ENCODE measurements around the gene ZNF222.

Gene ZNF222

GRCh38 chr19:44005973-44006372, 19.2 kb upstream of the ZNF222 start:
- Histone ChIP-seq H3K27me3 (ENCODE audit: control insufficient read depth, insufficient read depth, low read length) (no peaks in the 10 kb centered on the region), H3K4me1 (ENCODE audit: control insufficient read depth, insufficient read depth, low read length) (peaks cover 5% of the 10 kb centered on the region; the same call in 1 of the 2 replicates), H3K9ac (ENCODE audit: low read depth, low read length) (no peak overlapping the region), H3K4me3 (ENCODE audit: low read depth, low read length) (no peak overlapping the region), H3K36me3 (ENCODE audit: control insufficient read depth, insufficient read depth, low read length) (peaks cover 35% of the 10 kb centered on the region), H3K9me3 (ENCODE audit: control insufficient read depth, insufficient read depth, low read length) (peaks cover 26% of the 10 kb centered on the region), H3K27ac (ENCODE audit: low read depth, low read length) (no peak overlapping the region)

GRCh38 chr19:44007473-44007872, 17.7 kb upstream of the ZNF222 start:
- no peak overlapping the region for H3K9ac ChIP-seq (ENCODE audit: low read depth, low read length)
- H3K27ac ChIP-seq (ENCODE audit: low read depth, low read length) = no peak overlapping the region
- peaks cover 5% of the 10 kb centered on the region; the same call in 1 of the 2 replicates for H3K4me1 ChIP-seq (ENCODE audit: control insufficient read depth, insufficient read depth, low read length)
- H3K36me3 ChIP-seq (ENCODE audit: control insufficient read depth, insufficient read depth, low read length) = peaks cover 39% of the 10 kb centered on the region
- H3K9me3 ChIP-seq (ENCODE audit: control insufficient read depth, insufficient read depth, low read length) = peaks cover 34% of the 10 kb centered on the region
- no peaks in the 10 kb centered on the region for H3K27me3 ChIP-seq (ENCODE audit: control insufficient read depth, insufficient read depth, low read length)
- H3K4me3 ChIP-seq (ENCODE audit: low read depth, low read length) = no peak overlapping the region

DNA sequence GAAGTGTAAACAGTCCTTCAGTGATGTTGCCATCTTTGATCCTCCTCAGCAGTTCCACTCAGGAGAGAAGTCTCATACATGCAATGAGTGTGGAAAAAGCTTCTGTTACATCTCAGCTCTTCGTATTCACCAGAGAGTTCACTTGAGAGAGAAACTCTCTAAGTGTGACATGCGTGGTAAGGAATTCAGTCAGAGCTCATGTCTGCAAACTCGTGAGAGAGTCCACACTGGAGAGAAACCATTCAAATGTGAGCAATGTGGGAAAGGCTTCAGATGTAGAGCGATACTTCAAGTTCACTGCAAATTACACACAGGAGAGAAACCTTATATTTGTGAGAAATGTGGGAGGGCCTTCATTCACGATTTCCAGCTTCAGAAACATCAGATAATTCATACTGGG, 14.7 kb upstream of the ZNF222 start:
- Histone ChIP-seq H3K27me3 (ENCODE audit: control insufficient read depth, insufficient read depth, low read length) (no peaks in the 10 kb centered on the region), H3K9ac (ENCODE audit: low read depth, low read length) (no peak overlapping the region), H3K9me3 (ENCODE audit: control insufficient read depth, insufficient read depth, low read length) (peaks cover 34% of the 10 kb centered on the region), H3K27ac (ENCODE audit: low read depth, low read length) (no peak overlapping the region), H3K4me3 (ENCODE audit: low read depth, low read length) (no peak overlapping the region), H3K36me3 (ENCODE audit: control insufficient read depth, insufficient read depth, low read length) (peaks cover 39% of the 10 kb centered on the region), H3K4me1 (ENCODE audit: control insufficient read depth, insufficient read depth, low read length) (no peaks in the 10 kb centered on the region)

DNA sequence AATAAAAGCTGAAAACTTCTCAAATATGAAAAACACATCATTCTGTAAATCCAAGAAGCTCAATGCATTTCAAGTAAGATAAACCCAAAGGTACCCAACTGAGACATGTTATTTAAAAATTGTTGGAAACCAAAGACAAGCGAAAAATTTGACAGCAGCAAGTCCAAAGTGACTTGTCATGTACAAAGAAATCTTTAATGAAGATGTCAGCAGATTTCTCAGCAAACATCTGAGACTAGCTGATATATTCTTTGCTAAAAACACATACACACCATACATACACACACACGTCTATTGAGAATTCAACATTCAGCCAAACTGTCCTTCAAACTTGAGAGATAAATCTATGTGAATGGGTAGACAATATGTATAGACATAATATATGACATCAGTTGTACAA, 5.7 kb upstream of the ZNF222 start:
- Histone ChIP-seq H3K27me3 (ENCODE audit: control insufficient read depth, insufficient read depth, low read length) (no peaks in the 10 kb centered on the region; the same call in 1 of the 2 replicates), H3K9ac (ENCODE audit: low read depth, low read length) (no peak overlapping the region), H3K9me3 (ENCODE audit: control insufficient read depth, insufficient read depth, low read length) (peaks cover 5% of the 10 kb centered on the region; the same call in 1 of the 2 replicates), H3K36me3 (ENCODE audit: control insufficient read depth, insufficient read depth, low read length) (no peaks in the 10 kb centered on the region), H3K27ac (ENCODE audit: low read depth, low read length) (no peak overlapping the region), H3K4me3 (ENCODE audit: low read depth, low read length) (no peak overlapping the region), H3K4me1 (ENCODE audit: control insufficient read depth, insufficient read depth, low read length) (no peaks in the 10 kb centered on the region)

- no peak overlapping the region for H3K4me3 ChIP-seq (ENCODE audit: low read depth, low read length)
- H3K9me3 ChIP-seq (ENCODE audit: control insufficient read depth, insufficient read depth, low read length) = 0 out of 2 replicates have a peak, but pooled peaks cover 5% of the 10 kb centered on the region
- no peaks in the 10 kb centered on the region for H3K36me3 ChIP-seq (ENCODE audit: control insufficient read depth, insufficient read depth, low read length)
- no peak overlapping the region for H3K27ac ChIP-seq (ENCODE audit: low read depth, low read length)
- H3K4me1 ChIP-seq (ENCODE audit: control insufficient read depth, insufficient read depth, low read length) = 0 out of 2 replicates have a peak, but pooled peaks cover 5% of the 10 kb centered on the region
- no peaks in the 10 kb centered on the region; the same call in 1 of the 2 replicates for H3K27me3 ChIP-seq (ENCODE audit: control insufficient read depth, insufficient read depth, low read length)
- H3K9ac ChIP-seq (ENCODE audit: low read depth, low read length) = no peak overlapping the region
These were observed 4.0 kb upstream of the ZNF222 start for GRCh38 chr19:44021221-44021620.

- no peaks in the 10 kb centered on the region; the same call in 1 of the 2 replicates for H3K27me3 ChIP-seq (ENCODE audit: control insufficient read depth, insufficient read depth, low read length)
- 0 out of 2 replicates have a peak, but pooled peaks cover 5% of the 10 kb centered on the region for H3K4me1 ChIP-seq (ENCODE audit: control insufficient read depth, insufficient read depth, low read length)
- no peaks in the 10 kb centered on the region for H3K9me3 ChIP-seq (ENCODE audit: control insufficient read depth, insufficient read depth, low read length)
- H3K27ac ChIP-seq (ENCODE audit: low read depth, low read length) = no peak overlapping the region
- peaks cover 32% of the 10 kb centered on the region for H3K36me3 ChIP-seq (ENCODE audit: control insufficient read depth, insufficient read depth, low read length)
- H3K4me3 ChIP-seq (ENCODE audit: low read depth, low read length) = peak overlapping the region; percentile 91
- H3K9ac ChIP-seq (ENCODE audit: low read depth, low read length) = peak overlapping the region; percentile 72; the same call in 1 of the 2 replicates
These were observed 321 bp upstream of the ZNF222 start for GRCh38 chr19:44024900-44025216.

DNA sequence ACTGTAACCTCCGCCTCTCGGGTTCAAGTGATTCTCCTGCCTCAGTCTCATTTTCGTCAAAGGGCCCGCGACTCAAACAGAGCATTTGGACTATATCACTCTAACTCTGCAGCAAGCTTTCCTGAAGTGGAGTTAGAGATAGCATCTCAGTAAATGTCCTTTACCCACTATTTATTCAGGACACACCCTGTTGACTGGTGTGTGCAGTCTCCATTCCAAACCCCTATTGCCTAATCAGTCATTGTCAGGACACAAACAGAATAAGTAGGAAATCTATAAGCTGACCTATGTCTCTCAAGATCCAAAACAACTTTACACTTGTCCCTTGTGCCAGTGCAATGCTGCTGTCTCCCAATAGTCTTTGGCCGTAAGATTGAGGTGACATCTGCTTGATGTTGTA, 1.4 kb downstream of the ZNF222 start:
- H3K36me3 ChIP-seq (ENCODE audit: control insufficient read depth, insufficient read depth, low read length) = peaks cover 46% of the 10 kb centered on the region
- no peak overlapping the region for H3K4me3 ChIP-seq (ENCODE audit: low read depth, low read length)
- H3K27ac ChIP-seq (ENCODE audit: low read depth, low read length) = no peak overlapping the region
- H3K9ac ChIP-seq (ENCODE audit: low read depth, low read length) = no peak overlapping the region
- H3K27me3 ChIP-seq (ENCODE audit: control insufficient read depth, insufficient read depth, low read length) = no peaks in the 10 kb centered on the region; the same call in 1 of the 2 replicates
- peaks cover 8% of the 10 kb centered on the region for H3K9me3 ChIP-seq (ENCODE audit: control insufficient read depth, insufficient read depth, low read length)
- H3K4me1 ChIP-seq (ENCODE audit: control insufficient read depth, insufficient read depth, low read length) = 0 out of 2 replicates have a peak, but pooled peaks cover 5% of the 10 kb centered on the region

DNA sequence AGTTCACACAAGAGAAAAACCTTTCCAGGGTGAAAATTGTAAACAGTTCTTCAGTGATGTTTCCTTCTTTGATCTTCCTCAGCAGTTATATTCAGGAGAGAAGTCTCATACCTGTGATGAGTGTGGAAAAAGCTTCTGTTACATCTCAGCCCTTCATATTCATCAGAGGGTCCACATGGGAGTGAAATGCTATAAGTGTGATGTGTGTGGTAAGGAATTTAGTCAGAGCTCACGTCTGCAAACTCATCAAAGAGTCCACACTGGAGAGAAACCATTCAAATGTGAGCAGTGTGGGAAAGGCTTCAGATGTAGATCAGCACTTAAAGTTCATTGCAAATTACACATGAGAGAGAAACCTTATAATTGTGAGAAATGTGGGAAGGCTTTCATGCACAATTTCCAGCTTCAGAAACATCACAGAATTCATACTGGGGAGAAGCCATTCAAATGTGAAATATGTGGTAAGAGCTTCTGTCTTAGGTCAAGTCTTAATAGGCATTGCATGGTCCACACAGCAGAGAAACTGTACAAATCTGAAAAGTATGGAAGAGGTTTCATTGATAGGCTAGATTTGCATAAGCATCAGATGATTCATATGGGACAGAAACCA, 6.9 kb downstream of the ZNF222 start:
- Histone ChIP-seq H3K27me3 (ENCODE audit: control insufficient read depth, insufficient read depth, low read length) (no peaks in the 10 kb centered on the region), H3K9me3 (ENCODE audit: control insufficient read depth, insufficient read depth, low read length) (peaks cover 30% of the 10 kb centered on the region), H3K36me3 (ENCODE audit: control insufficient read depth, insufficient read depth, low read length) (peaks cover 53% of the 10 kb centered on the region), H3K9ac (ENCODE audit: low read depth, low read length) (no peak overlapping the region), H3K27ac (ENCODE audit: low read depth, low read length) (no peak overlapping the region), H3K4me3 (ENCODE audit: low read depth, low read length) (no peak overlapping the region), H3K4me1 (ENCODE audit: control insufficient read depth, insufficient read depth, low read length) (no peaks in the 10 kb centered on the region)

- no peaks in the 10 kb centered on the region for H3K27me3 ChIP-seq (ENCODE audit: control insufficient read depth, insufficient read depth, low read length)
These were observed 17.0 kb downstream of the ZNF222 start for GRCh38 chr19:44042147-44042546.

DNA sequence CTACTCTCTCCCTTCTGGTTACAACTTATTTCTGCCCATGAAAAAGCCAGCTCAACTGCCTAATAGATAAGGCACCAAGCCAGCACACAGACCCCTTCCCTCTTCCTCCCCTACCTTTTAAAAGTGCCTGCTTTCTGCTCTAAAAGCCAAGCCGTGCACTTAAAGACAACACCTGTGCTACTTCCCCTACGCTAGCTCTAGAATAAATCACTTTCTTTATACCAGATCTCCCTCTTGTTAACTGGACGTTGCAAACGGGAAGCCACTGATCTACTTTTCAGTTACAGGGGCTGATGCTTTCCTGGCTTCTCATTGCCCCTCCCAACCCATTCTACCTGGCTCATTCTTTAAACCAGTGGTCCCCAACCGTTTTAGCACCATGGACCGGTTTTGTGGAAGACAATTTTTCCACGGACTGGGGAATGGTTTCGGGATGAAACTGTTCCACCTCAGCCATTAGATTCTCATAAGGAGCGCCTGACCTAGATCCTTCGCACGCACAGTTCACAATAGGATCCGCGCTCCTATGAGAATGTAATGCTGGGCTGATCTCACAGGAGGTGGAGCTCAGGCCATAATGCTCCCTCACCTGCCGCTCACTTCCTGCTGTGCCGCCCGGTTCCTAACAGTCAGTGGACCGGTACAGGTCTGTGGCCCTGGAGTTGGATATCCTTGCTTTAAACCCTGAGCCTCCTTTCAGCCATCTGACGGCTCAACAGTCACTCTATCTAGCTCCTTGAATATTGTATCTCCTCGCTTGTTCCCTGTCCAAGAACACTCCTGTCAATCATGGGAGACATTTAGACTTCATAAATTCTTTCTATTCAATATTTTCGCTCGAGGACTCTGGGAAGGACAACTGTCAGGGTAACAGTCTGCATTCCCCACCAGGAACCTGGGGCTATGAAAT, 25.8 kb downstream of the ZNF222 start:
- Histone ChIP-seq H3K4me1 (ENCODE audit: control insufficient read depth, insufficient read depth, low read length) (peaks cover 4% of the 10 kb centered on the region), H3K27ac (ENCODE audit: low read depth, low read length) (no peak overlapping the region), H3K4me3 (ENCODE audit: low read depth, low read length) (peak overlapping the region; percentile 95), H3K9me3 (ENCODE audit: control insufficient read depth, insufficient read depth, low read length) (no peaks in the 10 kb centered on the region), H3K27me3 (ENCODE audit: control insufficient read depth, insufficient read depth, low read length) (no peaks in the 10 kb centered on the region; the same call in 1 of the 2 replicates), H3K36me3 (ENCODE audit: control insufficient read depth, insufficient read depth, low read length) (no peaks in the 10 kb centered on the region; the same call in 1 of the 2 replicates), H3K9ac (ENCODE audit: low read depth, low read length) (no peak overlapping the region)

More at GRCh38 chr19:44042147-44042546, 17.0 kb downstream of the ZNF222 start:
- no peak overlapping the region for H3K27ac ChIP-seq (ENCODE audit: low read depth, low read length)
- no peaks in the 10 kb centered on the region for H3K4me1 ChIP-seq (ENCODE audit: control insufficient read depth, insufficient read depth, low read length)
- no peak overlapping the region for H3K4me3 ChIP-seq (ENCODE audit: low read depth, low read length)
- no peak overlapping the region for H3K9ac ChIP-seq (ENCODE audit: low read depth, low read length)
- H3K36me3 ChIP-seq (ENCODE audit: control insufficient read depth, insufficient read depth, low read length) = no peaks in the 10 kb centered on the region
- H3K9me3 ChIP-seq (ENCODE audit: control insufficient read depth, insufficient read depth, low read length) = peaks cover 12% of the 10 kb centered on the region; the same call in 1 of the 2 replicates
